Measurements from ENCODE around the gene NMNAT3.

NMNAT3 gene

GRCh38 chr3:139674571-139675260 is 3.1 kb downstream of the NMNAT3 start:
- DNase-seq = no peak

- DNase-seq = no peak
Observed at GRCh38 chr3:139672884-139673283, 4.9 kb downstream of the NMNAT3 start.

GRCh38 chr3:139671863-139672646 is 5.7 kb downstream of the NMNAT3 start:
- DNase-seq = no peak

GRCh38 chr3:139671107-139671506 is 6.7 kb downstream of the NMNAT3 start:
- no peak for DNase-seq

DNA sequence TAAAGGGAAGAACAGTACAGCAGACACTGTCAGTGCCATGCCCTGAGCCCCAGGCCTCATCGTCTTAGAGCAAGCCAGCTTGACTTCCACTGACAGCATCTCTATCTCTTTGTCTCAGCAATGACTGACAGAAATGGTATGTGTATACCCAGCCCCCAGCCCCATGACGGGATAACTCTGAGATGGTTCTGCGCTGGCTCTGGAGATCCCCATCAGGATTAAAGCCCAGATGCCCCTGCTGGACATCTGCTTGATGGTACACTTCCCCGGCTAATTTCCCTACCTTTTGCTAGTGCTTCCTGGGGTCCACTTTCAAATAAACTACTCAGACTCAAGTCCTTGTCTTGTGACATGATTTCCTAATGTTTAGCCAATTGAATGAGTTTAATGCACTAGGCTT is 7.6 kb downstream of the NMNAT3 start:
- DNase-seq = no peak

DNA sequence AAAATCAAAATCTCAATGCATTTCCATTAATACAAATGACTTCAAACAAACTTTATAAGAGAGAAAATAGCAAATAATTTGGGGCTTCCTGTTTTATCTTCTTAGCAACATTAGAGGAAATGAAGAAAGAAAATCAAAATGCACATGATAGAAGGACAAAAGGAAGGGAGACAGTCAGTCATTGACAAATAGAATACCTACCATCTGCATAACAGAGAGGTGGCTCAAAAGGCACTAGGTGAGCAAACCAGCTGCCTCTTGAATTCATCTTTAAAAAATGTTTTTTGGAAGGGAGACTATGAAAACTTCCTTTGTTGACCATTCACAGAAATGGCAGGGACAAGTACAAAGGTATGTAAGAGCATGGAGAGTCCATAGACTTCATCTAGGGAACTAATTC is 9.4 kb downstream of the NMNAT3 start:
- no peak for DNase-seq

GRCh38 chr3:139664958-139665357 is 12.8 kb downstream of the NMNAT3 start:
- DNase-seq = no peak

DNA sequence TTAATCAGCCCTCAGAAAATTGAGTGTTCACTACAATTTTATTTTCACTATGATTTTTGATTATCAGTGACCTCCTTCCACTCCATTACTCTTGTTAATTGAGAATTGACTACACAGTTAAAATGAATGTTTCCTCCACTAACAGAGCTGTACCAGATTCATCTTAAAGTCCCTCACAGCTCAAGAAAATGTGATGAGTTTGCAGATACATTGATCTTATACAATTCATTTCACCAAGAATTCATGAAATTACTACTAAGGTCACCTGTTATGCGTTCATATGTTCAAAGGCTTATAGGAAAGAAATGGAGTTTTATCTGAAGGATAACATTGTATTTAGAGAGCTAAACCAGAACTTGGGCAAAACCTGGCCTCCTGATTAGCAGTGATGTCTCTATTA is 17.5 kb downstream of the NMNAT3 start:
- DNase-seq = no peak

DNA sequence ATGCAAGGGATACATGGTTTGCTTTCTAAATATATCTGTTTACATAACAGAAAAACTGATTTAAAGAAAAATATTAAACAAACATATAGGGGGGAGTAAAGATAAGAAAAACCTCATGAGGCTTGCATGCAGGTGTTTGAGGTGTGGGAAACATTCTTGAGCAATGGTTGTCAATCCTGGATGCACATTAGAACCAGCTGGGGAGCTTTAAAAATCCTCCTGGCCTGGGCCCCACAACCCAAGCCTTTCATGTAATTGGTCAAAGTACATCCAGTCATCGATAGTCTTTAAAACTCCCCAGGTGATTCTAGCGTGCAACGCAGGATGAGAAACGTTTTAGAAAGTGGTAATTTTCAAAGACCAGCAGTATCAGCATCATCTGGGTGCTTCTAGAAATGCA is 18.3 kb downstream of the NMNAT3 start:
- DNase-seq = no peak

- no peak for DNase-seq
Observed at GRCh38 chr3:139657936-139658335, 19.8 kb downstream of the NMNAT3 start.

- no peak for DNase-seq
Observed at GRCh38 chr3:139657434-139657833, 20.3 kb downstream of the NMNAT3 start.

DNA sequence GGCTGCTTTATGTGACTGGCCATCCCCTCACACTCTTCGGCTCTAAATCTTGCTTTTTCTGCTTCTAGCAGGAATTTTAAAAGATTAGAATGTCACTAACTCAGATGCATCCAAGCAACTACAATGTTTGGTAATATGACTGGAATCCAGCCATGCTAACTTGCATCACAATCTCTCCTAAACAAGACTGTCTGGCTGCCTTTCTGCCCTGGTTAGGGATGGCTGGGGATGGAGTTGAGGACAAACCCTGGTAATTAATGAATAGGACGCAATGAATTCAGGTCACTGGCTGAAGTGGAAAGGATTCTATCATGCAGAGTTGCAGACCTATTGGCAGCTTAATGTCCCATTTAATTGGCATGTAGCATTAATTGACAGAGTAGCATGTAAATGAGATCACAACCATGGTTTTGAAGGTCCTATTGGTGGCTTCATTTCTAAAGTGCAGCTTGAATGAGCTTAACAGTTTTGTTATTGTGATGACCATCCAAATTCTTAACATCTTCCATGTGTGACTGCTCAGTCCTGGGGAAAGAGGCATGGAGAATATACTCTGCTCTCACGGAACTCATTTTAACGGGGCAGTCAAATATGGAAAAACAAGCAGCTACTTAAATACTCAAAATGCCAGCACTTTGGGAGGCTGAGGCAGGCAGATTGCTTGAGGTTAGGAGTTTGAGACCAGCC is 21.7 kb downstream of the NMNAT3 start:
- DNase-seq = no peak

DNA sequence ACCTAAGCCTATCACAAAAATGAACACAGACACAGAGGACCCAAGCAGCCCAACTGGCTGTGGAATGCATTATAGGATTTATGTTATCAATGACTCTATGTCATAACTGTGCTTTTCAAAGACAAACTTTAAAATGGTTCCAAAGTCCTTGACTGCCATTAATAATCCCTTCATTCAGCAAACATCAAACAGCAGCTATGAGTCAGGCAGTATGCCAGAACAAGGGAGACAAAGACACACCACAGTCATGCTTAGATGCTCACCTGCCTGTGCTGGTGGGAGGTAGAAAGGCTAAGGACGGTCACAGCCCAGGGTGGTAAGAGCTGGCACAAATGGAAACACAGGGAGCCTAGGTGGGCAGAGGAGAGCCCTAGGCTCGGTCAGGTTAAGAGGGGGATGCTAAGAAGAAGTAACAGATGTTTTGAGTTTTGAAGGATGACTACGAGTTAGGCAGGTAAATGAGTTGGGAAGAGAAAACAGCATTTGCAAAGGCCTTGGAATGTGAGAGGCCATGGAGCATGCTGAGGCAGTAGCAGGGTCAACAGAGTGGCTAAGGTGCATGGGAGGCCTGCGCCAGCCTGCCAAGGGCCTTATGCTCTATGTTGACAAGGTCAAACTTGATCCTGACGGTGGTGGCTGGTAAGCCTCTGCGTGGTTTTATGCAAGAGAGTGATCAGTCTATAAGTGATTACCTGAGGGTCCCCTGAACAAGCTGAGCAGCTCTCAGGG is 23.0 kb downstream of the NMNAT3 start:
- DNase-seq = no peak

DNA sequence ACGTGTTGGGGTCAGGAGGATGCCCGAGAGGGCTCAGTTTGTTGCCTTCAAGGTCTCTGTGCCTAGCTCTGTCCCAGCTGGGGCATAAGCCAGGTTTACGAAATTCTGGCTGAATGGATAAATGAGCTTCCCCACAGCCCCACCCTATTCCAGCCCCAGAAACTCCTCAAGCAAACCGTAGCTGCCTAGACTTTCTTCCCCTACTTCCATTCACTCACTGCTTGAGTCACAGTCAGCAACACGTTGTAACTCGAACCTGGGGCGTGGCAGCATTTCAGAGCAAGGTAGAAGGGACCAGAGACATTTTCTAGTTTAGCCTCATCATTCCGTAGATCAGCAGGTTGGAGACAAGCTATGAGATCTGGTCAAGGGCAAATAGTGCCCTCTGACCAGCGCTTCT is 24.2 kb downstream of the NMNAT3 start:
- DNase-seq = no peak

DNA sequence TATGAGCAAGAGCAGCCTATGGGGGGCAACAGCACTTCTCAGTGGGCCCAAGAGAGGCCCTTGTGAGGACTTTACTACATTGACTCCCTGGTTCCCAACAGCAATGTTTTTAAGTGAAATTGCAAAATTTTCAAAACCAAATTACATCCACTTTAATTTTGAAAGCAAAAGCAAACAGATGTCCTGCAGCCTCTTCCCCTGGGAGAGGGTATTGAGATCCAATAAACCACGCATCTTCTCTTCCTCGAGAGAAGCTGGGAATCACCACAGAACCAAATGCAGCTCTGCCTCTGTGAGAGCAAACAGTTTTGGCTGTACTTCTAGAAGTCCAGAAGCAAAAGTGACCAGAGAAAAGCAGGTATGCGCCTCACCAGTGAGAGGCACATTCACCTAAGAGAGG is 25.2 kb downstream of the NMNAT3 start:
- no peak for DNase-seq

- DNase-seq = no peak
Observed at GRCh38 chr3:139647866-139648435, 29.8 kb downstream of the NMNAT3 start.

- no peak for DNase-seq
Observed at GRCh38 chr3:139646512-139646911, 31.3 kb downstream of the NMNAT3 start.

DNA sequence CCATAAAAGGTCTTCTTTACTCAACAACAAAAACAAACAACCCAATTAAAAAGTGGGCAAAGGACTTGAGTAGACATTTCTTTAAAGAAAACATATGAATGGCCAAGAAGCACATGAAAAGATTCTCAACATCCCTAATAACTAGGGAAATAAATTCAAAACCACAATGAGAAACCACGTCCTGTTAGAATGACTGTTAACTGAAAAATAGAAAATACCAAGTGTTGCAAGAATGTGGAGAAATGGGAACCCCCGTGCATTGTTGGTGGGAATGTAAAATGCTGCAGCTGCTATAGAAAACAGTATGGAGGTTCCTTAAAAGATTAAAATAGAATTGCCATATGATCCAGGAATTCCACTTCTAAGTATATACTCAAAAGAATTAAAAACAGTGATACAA is 34.8 kb downstream of the NMNAT3 start:
- DNase-seq = no peak

DNA sequence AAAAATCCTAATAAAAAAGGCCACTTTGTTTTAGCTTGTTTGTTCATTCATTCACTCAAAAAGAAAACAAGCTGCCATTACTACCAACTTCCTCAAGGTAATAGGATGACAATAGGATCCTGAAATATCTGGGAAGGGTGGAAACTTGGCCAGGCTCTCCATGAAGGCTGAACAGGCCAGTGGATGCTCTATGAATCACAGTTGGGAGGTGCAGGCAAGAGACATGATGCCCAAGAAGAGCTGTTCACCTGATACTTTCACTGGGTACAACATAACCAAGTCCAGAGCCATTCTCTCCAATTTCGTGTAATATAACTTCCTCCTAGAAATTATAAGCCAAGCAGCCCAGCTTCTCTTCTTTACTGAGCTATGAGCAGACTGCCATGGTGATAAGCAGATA is 37.3 kb downstream of the NMNAT3 start:
- DNase-seq = no peak

DNA sequence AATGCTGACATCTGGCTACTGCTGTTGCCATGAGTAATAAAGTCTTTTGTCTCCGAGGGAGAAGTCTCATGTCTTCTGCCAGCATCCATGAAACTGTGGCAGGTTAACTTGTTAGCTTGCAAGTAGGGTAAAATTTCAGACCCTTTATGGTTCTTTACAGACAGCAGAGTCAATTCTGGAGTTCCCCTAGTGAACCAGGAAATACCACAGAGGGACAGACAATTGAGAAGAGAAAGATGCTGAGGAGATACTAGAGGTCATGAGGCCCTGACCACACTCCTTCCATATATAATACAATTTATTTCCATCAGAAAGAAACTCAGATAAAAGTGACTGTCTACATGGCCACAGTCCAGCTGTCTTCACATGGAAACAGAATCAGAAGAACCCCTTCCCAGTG is 38.1 kb downstream of the NMNAT3 start:
- DNase-seq = no peak

GRCh38 chr3:139638518-139638917 is 39.3 kb downstream of the NMNAT3 start:
- no peak for DNase-seq

- no peak for DNase-seq
Observed at GRCh38 chr3:139636511-139636910, 41.3 kb downstream of the NMNAT3 start.

DNA sequence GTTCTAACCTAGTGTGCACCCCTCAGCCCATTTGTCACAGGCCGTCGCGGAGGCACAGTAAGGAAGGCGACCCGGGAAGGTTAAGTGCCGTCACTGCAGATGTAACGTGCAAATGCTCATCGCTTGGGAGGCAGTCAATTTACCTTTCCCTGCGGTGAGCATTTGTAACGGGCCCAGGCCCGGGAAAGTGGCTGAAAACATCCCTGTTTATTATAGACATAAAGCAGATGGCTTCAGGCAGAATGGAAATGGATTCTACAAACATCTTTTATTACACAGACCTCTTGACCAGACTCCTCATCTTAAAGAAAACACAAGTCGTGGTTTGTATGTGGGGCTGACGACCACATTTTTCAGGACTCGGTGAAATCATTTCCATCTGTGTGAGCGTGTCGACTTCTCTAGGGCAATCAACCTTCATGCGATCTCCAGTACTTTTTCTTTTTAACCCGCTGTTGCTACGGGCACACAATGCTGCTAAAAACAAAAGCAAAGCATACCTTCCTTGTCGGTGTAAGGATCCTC is 43.6 kb downstream of the NMNAT3 start:
- DNase-seq = no peak
